RWPE2 (cell line): Measurements from ENCODE around the gene PLD2.

Experiments
- ATAC-seq: fragments of 200-7000 bp; cut with Tn5 transposase; 3 replicates; pipeline ENCODE4 v1.9.1; 2021; ENCODE audit warnings: low read depth
- DNase-seq: peaks from one replicate; pipeline ENCODE4 v3.0.0-alpha.2; 2020; ENCODE audit warnings: low spot score
- H3K27ac ChIP-seq: fragments of 450-650 bp; 2 replicates; pipeline ENCODE4 v1.5.1; 2017; ENCODE audit warnings: mild to moderate bottlenecking; ENCODE audit not compliant: poor library complexity, severe bottlenecking
- H3K27me3 ChIP-seq: fragments of 250-450 bp; sonication (Bioruptor Pico); 2 replicates; pipeline ENCODE4 v1.5.1; 2021; ENCODE audit warnings: mild to moderate bottlenecking, moderate library complexity; ENCODE audit not compliant: insufficient read depth, poor library complexity, severe bottlenecking
- H3K36me3 ChIP-seq: fragments of 250-450 bp; sonication (Bioruptor Pico); 2 replicates; pipeline ENCODE4 v1.5.1; 2020; ENCODE audit warnings: low read depth, mild to moderate bottlenecking, moderate library complexity
- H3K4me1 ChIP-seq: fragments of 250-450 bp; sonication (Bioruptor Pico); 2 replicates; pipeline ENCODE4 v1.5.1; 2021; ENCODE audit warnings: mild to moderate bottlenecking, moderate library complexity; ENCODE audit not compliant: insufficient read depth, poor library complexity, severe bottlenecking
- H3K4me3 ChIP-seq: fragments of 250-450 bp; sonication (Bioruptor Pico); 2 replicates; pipeline ENCODE4 v1.5.1; 2021; ENCODE audit warnings: mild to moderate bottlenecking, moderate library complexity; ENCODE audit not compliant: severe bottlenecking
- H3K9me3 ChIP-seq: fragments of 250-450 bp; sonication (Bioruptor Pico); 2 replicates; pipeline ENCODE4 v1.5.1; 2021; ENCODE audit warnings: mild to moderate bottlenecking, moderate library complexity; ENCODE audit not compliant: severe bottlenecking
- TF ChIP-seq, protein P1 (sequence below): fragments of 450-650 bp; IDR thresholded peaks from one replicate; pipeline ENCODE4 v1.5.1; 2017; ENCODE audit warnings: mild to moderate bottlenecking, moderate library complexity; ENCODE audit not compliant: poor library complexity, severe bottlenecking

PLD2 gene

GRCh38 chr17:4768298-4768697 lies 38.7 kb upstream of the PLD2 start:
- ATAC-seq (no peak), DNase-seq (no peak)
- Histone ChIP-seq H3K27me3 (no peaks in the 10 kb centered on the region), H3K4me3 (no peak overlapping the region), H3K4me1 (no peaks in the 10 kb centered on the region), H3K36me3 (no peaks in the 10 kb centered on the region), H3K9me3 (no peaks in the 10 kb centered on the region), H3K27ac (no peak overlapping the region)
- TF ChIP-seq, protein P1, sequence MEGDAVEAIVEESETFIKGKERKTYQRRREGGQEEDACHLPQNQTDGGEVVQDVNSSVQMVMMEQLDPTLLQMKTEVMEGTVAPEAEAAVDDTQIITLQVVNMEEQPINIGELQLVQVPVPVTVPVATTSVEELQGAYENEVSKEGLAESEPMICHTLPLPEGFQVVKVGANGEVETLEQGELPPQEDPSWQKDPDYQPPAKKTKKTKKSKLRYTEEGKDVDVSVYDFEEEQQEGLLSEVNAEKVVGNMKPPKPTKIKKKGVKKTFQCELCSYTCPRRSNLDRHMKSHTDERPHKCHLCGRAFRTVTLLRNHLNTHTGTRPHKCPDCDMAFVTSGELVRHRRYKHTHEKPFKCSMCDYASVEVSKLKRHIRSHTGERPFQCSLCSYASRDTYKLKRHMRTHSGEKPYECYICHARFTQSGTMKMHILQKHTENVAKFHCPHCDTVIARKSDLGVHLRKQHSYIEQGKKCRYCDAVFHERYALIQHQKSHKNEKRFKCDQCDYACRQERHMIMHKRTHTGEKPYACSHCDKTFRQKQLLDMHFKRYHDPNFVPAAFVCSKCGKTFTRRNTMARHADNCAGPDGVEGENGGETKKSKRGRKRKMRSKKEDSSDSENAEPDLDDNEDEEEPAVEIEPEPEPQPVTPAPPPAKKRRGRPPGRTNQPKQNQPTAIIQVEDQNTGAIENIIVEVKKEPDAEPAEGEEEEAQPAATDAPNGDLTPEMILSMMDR: no peak

DNA sequence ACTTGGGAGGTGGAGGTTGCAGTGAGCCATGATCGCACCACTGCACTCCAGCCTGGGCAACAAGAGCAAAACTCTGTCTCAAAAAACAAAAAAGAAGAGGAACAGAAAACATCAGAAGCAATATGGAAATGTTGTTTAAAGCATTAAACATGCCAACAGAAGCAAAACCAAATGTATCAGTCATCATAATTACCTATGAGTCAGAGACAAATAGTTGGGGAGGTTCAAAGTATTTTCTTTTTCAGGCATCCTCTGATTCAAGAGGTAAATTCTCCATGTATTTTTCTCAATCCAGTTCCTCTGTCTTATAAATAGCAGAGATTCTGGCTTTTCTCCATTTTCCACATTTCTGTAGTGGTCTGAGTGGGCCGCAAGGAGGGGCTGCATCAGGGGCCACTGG lies 37.3 kb upstream of the PLD2 start:
- Histone ChIP-seq H3K9me3 (no peaks in the 10 kb centered on the region), H3K27me3 (no peaks in the 10 kb centered on the region), H3K4me1 (no peaks in the 10 kb centered on the region), H3K4me3 (no peak overlapping the region), H3K36me3 (no peaks in the 10 kb centered on the region), H3K27ac (no peak overlapping the region)
- DNase-seq: no peak
- TF ChIP-seq, protein P1: no peak
- ATAC-seq: peak; percentile 53; the same call in 1 of the 3 replicates

- peak; percentile 25; the same call in 1 of the 3 replicates for ATAC-seq
- Histone ChIP-seq H3K9me3 (no peaks in the 10 kb centered on the region), H3K27me3 (no peaks in the 10 kb centered on the region), H3K36me3 (no peaks in the 10 kb centered on the region), H3K4me3 (no peak within 1 kb of the TSS), H3K4me1 (no peaks in the 10 kb centered on the region), H3K27ac (no peak within 1 kb of the TSS)
- no peak for DNase-seq
- TF ChIP-seq, protein P1: no peak
Observed at GRCh38 chr17:4771519-4772234, 35.3 kb upstream of the PLD2 start, which contains the start of gene TM4SF5. TSS of gene TM4SF5 (plus strand) at chr17:4771886. CDS start at chr17:4771923, 37 bp downstream.

DNA sequence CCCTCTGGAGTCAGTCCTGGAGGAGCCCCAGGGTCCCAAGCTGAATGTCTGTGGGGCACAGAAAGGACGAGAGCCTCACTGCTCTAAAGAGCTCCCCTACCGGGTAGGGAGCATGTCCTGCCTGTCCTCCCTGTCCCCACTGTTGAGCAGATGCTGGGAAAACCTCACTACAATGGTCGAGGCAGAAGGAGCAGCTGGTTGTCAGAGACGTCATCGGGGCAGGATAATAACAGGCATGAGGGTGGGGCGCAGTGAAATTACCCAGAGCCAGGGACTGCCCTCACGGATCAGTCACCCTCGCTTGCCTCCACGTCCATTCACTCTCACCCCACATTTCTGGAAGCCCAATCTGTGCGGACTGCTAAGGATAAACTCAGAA lies 34.7 kb upstream of the PLD2 start:
- Histone ChIP-seq H3K27me3 (no peaks in the 10 kb centered on the region), H3K4me3 (no peak overlapping the region), H3K36me3 (no peaks in the 10 kb centered on the region), H3K9me3 (no peaks in the 10 kb centered on the region), H3K27ac (no peak overlapping the region), H3K4me1 (no peaks in the 10 kb centered on the region)
- DNase-seq: no peak
- no peak for ATAC-seq
- TF ChIP-seq, protein P1: no peak

DNA sequence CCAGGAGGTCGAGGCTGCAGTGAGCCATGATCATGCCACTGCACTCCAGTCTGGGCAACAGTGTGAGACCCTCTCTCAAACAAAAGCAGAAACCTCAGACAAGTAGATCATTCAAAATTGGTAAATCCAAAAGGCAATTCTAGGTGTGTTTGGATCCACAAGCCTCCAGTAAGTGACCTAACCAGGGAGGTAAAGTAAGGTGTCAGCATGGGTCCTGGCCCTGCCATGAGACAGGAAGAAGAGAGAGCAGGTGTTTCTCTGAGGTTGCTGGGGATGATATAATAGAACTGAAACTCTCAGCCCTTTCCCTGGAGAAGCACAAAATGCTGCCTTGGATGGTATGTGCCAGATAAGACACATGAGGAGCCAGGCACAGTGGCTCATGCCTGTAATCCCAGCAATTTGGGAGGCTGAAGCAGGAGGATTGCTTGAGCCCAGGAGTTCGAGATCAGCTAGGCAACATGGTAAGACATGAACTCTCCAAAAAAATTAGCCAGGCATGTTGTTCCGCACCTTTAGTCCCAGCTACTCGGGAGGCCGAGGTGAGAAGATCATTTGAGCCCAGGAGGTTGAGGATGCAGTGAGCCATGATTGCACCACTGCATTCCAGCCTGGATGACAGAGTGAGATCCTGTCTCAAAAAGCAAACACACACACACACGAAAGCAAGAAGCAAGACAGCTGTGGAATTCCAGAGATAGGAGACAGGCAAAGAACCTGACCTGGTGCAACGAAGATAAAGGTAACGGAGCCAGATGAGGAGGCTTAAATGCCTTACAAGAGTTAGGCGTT lies 28.8 kb upstream of the PLD2 start:
- Histone ChIP-seq H3K4me3 (no peak overlapping the region), H3K4me1 (no peaks in the 10 kb centered on the region), H3K27ac (no peak overlapping the region), H3K27me3 (no peaks in the 10 kb centered on the region), H3K36me3 (no peaks in the 10 kb centered on the region), H3K9me3 (no peaks in the 10 kb centered on the region)
- no peak; the same call in 2 of the 3 replicates for ATAC-seq
- no peak for DNase-seq
- TF ChIP-seq, protein P1: no peak
